ENCODE data around the gene FIG4.
"Not testable (repeated sequence)": the region's sequence is repeated elsewhere in the genome, so short reads cannot be mapped to it uniquely, and the experiment has no call there.

The FIG4 gene

DNA sequence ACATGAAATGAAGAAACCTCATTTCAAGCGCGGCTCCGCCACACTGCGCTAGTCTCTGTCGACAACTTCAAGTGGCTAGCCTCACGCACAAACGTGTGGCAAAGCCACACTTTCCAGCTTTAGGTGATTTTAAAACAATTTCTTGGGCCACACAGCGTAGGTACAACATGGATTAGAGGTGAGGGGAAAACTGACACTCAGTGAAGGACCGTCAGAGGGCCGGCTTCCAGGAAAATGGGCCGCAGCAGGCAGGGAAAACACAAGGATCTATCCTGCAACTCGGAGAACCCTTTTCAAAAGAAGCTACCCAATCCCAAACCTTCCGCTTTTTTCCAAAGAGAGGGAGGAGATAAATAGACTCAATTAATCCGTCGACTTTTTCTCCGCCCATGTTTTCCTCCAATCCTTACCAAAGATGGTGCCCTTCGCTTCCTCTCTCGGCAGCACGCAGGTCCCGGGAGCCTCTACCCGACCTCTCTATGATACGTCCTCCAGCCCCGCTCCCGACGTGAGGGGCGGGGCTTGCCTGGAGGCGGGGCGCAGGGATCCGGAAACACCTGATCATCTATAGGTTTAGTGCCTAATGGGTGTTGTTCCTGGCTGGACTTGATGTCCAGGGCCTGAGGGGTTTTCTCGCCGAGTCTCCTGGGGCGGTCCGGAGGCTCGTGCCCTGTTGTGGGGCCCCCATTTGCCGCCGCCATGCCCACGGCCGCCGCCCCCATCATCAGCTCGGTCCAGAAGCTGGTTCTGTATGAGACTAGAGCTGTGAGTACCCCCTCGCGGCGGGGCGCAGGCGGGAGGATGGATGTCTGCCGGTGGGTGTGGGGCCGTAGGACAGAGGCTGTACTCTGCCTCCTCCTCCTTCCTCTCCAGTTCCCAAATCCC, at the start of gene FIG4, which contains the start of gene AK9:
Gene FIG4 (plus strand): TSS at position 560 of the 885 bp plus-strand sequence. CDS start 140 bp downstream, at position 700.
Gene AK9 (minus strand): TSS at position 466 of the 885 bp plus-strand sequence. CDS start 15,457 bp downstream, outside the sequence.
- peak; percentile 57 to 87 (median 72) for DNase-seq

DNA sequence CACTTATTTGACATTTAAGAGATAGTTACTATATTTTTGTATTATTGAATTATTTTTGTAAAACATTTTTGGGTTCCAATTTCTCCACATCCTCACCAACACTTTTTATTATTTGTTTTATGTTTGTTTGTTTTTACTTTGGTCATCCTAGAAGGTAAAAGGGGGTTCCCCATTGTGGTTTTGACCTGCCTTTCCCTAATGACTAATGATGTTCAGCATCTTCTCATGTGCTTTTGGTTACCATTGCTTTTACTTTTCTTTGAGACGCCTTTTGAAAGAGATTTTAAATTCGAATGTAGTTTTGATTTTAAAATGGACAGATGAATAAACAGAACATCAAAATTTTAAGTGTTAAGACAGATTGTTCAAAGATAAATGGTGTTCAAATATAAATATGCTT, 47.0 kb upstream of the FIG4 start:
- no peak for DNase-seq

DNA sequence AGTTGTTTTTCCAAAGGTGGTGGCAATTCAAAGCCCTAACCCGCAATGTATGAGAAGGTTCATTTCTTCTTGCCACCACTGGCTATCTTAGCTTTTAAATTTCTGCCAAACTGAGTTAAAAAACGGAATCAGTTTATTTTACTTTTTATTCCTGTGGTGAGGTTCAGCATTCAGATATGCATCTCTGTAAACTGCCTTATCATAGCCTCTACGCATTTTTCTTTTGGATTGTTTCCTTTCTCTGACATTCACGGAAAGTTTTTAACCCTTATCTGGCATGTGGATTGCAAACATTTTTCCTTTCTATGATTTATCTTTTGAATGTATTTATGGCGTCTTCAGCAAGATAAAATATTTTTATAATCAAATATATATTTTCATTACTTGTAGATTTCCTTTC, 37.8 kb upstream of the FIG4 start:
- no peak for DNase-seq

DNA sequence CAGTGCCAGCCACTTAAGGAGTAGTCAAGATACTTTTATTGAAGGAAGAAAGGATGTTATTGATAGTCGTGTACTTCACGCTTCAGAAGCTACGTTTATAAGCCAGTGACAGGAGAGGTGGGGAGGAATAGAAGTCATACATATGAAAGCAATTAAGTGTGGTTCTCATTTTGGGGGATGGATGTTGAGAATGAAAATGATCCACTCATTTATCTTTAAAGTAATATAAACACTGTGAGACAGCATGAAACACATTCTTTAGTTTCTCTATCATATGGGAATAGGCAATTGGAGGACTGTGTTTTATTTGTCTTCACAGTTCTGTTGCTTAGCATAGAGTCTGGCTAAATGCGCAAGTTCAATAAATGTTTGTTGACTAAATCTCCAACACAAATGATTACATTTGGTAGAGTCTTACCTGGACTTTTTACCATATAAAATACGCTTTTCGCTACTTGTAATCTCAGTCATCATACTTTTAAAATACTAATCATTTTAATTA, 35.3 kb upstream of the FIG4 start:
- DNase-seq = no peak

DNA sequence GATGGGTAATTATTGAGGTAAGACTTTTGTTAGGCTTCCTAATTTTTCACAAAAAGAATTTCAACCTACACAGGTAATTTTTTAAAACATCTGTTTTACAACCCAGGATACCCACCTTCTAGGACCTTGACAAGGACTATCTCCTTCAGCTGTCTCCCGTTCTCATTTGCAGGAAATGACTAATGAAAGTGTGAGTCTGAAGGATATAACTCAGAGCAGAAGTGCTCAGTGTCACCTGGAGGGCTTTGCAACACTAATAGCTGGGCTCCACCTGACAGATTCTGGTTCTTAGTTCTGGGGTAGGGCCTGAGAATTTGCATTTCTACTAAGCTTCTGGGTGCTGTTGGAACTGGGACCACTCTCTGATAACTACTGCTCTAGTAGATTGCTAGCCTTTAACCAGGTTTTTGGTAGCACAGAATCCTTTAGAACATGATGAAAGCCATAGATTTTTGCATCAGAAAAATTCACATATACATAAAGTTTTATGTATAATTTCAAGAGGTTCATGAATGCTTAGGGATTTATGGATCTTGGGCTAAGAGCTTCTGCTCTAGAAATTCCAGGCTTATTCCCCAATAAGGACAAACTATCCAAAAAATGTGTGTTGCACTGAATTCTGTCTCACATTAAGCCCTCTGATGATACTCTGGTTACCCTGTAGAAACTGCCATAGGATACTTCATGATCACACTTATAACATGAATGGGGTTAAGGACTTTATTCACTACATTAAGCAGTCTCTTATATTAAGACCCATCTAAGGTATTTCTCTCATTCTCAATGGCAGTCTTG, 30.4 kb upstream of the FIG4 start:
- no peak for DNase-seq

DNA sequence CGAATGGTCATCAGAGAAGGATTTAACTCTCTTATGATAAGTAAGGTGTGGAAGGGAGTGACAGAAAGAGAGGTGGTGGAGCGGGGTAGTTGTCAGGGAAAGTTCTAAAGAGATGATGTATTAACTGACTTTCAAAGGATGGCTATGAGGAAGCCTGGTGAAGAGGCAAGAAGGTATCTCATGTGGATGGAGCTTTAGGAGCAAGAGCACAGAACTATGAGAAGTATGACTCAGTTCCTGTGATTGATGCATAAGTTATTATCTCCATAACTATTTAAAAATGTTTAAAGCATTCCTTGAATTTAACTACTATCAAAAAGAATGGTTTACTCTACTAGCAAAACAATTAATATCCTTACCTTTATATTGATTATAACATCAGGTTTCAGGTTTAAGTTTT, 28.9 kb upstream of the FIG4 start:
- no peak for DNase-seq

DNA sequence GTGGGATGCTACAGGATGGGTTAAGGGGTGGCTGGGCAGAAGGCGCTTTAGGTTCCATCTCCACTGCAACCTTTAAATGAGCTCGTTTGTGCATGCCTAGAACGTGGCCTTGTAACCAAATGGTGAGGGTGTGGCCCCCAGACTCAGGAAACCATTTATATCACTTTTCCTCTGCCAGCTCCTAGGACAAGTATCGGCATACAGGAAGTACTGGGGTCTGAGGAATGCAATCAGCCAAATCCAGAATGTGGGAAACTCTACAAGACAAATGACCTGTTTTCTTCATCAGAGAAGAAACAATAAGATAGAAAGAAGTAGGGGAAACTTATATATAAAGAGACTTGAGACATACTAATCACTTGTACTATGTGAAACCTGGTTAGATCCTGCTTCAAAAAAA, 21.3 kb upstream of the FIG4 start:
- DNase-seq = no peak

DNA sequence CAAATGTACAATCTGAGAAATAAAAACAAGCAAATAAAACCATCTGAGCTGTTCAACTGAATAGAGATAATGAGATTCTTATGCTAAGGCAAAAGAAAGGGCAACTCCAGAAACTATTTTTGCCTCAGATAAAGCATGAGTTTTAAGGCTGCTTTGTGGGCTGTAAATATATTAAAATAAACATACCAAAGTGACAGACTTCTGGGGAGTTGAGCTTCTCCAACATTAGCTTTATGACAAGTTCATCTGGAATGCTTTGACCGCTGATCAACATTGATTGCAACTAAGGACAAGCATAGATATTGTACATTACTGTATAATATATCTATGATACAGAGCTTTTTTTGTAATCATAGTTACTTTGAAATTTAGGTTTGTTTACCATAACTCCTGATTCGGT, 19.4 kb upstream of the FIG4 start:
- no peak for DNase-seq

DNA sequence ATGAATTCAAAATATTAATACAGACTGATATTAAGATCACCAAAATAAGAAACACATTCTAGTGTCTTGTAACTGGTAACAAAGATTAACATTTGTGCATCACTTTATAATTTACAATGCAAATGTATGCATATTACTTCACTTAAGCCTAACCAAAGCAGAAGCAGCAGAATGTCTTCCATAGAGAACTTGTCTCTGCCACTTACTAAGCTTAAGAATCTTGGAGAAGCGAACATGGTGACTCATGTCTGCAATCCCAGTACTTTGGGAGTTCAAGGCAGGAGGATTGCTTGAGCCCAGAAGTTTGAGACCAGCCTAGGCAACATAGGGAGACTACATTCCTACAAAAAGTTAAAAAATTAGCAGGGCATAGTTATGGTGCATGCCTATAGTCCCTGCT, 18.9 kb upstream of the FIG4 start:
- DNase-seq = no peak

DNA sequence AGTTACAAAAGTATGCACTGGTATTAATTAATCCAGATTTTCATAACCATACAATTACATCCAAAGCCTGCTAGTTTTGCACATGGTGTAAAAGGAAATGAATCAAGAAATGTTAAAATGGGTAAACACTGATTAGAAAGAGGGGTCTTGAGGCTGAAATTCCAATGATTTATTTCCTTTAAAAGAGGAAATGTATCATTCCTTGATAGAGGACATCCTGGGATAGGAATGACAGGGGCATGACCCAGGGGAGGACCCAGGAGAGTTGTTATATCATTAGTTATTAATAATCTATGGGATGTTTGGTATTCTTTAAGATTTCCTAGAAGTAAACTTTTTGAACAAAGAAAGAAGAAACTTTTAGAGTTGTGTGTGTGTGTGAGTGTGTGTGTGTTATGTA, 18.3 kb upstream of the FIG4 start:
- no peak for DNase-seq

DNA sequence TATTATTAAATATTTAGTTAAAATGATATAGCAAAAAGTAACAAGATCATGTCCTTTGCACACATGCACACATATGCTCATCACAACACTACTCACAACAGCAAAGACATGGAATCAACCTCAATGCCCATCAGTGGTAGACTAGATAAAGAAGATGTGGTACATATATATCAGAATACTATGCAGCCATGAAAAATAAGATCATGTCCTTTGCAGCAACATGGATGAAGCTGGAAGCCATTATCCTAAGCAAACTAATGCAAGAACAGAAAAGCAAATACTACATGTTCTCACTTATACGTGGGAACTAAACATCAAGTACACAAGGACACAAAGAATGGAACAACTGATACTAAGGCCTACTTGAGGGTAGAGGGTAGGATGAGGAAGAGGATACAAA, 14.4 kb upstream of the FIG4 start:
- DNase-seq = no peak

DNA sequence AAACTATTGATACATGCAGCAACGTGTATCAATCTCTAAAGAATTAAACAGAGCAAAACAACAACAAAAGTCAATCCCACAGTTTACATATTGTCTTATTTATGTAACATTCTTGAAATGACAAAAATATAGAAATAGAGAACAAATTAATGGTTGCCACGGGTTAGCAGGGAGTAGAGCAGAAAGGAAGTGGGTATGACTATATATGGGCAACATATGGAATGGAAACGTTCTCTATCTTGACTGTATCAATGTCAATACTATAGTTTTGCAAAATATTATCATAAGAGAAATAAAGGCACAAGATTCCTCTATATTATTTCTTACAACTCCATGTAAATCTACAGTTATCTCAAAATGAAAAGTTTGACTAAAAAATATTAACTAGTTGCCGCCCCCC, 12.9 kb upstream of the FIG4 start:
- DNase-seq = no peak

DNA sequence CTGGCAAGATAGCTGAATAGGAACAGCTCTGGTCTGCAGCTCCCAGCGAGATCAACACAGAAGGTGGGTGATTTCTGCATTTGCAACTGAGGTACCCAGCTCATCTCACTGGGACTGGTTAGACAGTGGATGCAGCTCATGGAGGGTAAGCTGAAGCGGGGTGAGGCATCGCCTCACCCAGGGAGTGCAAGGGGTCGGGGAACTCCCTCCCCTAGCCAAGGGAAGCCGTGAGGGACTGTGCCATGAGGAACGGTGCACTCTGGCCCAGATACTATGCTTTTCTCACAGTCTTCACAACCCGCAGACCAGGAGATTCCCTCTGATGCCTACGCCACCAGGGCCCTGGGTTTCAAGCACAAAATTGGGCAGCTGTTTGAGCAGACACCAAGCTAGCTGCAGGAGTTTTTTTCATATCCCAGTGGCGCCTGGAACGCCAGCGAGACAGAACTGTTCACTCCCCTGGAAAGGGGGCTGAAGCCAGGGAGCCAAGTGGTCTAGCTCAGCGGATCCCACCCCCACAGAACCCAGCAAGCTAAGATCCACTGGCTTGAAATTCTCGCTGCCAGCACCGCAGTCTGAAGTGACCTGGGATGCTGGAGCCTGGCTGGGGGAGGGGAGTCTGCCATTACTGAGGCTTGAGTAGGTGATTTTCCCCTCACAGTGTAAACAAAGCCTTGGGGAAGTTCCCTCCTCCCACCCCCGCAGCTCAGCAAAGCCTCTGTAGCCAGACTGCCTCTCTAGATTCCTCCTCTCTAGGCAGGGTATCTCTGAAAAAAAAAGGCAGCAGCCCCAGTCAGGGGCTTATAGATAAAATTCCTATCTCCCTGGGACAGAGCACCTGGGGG, 12.2 kb upstream of the FIG4 start:
- not testable (repeated sequence) for DNase-seq

DNA sequence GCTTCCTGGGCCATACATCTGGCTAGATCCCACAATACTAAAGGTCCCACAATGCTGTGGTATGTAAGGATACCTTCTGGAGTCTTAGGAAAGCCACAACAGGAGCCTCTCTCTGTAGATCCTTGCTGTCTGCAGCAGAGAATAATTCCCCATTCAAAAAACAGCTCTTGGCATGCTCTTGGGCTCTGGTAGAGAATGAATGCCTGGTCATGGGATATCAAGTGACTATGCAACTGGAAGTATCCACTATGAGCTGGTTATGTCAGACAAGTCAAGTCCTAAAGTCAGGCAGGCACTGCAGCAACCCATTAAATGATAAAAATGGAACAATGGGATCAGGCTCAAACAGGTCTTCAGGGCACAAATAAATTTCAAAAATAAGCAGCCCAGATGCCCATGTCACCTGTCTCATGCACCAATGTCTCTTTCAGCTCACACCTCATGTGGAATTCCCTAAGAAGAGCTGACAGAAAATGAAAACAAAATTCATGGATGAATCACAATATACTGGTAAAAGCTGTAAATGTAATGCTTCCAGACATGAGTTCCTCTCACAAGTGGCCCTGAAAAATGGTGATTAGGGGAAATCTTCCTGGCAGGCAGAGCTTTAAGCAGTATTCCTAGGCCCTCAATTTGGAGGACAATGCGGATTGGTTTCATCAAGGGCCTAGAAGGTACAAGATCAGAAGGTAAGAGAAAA, 4.4 kb upstream of the FIG4 start:
- DNase-seq = no peak

DNA sequence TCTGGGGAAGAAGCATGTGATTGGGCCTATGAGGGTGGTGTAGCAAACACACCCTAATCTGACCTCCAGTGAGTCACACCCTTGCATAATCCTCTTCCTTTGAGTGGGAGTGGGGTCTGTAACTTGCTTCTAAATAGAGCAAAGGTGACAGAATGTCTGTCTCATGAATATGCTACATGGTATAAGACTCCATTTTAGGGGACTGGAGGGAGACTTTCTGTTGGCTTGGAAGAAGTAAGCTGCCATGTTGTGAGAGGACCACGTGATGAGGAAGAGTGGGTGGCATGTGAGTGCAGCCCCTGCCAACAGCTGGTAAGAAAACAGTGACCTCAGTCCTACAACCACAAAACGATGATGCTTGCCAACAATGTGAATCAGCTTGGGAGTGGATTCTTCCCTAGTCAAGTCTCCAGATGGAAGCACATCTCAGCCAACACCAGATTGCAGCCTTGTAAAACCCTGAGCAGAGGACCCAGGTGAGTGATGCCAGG, 3.8 kb upstream of the FIG4 start:
- no peak for DNase-seq

DNA sequence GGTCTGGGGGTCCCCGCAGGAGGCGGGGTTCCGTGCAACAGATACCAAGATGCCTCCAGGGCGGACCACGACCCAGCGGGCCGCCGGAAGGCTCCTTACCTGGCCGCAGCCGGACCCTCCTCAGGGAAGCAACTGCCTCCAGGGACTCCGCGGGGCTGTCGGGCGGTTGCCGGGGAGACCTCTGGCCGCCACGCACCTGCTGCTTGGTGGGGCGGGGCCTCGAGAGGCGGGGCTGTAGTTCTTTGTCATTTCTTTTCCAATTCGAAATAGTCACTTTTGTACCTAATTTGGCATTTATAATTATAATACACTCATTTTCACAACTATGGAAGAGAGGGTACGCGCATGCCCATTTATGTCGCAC, 741 bp upstream of the FIG4 start:
- DNase-seq = peak in 3 of 4 experiments; percentile 20 to 65 (median 42)

DNA sequence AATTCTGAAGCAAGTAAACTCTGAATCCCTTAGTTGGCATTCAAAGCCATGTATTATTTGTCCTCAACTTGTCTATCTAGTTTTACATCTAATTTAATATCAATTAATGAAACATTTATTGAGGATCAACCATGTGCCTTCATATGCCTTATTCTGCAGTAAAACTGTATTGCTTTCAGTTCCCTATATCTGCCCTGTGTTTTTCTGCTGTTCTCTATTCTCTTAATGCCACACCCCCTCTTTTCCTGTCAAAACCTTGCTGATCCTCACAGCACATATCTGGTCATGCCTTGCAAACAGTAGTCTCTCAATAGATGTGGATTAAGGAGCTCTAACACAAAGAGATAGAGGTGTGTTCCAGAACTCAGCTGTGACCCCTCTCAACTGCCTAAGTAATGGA, 2.0 kb downstream of the FIG4 start:
- no peak for DNase-seq

DNA sequence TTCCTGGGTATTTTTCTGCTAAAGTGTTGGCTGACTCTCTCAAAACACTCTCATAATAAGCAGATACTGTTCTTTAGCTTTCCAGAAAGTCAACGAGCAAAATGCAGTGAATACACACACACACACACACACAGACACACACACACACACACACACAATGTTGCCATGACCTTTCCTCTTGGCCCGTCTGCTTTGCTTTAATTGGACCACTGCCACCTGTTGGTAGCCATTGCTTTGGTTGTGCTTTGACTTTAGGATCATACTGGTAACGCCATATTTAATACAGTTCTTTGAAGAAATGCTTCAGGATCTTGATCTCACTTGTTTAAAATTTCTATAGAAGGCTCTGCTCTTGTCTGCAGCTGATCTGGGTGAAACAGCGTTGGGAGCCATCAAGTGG, 4.4 kb downstream of the FIG4 start:
- DNase-seq = no peak

DNA sequence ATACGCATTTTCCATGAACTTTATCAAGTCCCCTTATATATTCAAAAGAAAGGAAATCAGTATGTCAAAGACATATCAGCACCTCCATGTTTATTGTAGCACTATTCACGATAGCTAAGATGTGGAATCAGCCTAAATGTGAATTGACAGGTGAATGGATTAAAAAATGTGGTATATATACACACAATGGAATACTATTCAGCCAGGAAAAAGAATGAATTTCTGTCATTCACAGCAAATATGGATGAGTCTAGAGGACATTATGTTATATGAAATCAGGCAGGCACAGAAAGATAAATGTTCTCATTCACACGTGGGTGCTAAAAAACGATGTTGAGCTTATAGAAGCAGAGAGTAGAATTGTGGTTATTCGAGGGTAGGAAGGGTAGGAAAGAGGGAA, 5.3 kb downstream of the FIG4 start:
- DNase-seq = no peak

DNA sequence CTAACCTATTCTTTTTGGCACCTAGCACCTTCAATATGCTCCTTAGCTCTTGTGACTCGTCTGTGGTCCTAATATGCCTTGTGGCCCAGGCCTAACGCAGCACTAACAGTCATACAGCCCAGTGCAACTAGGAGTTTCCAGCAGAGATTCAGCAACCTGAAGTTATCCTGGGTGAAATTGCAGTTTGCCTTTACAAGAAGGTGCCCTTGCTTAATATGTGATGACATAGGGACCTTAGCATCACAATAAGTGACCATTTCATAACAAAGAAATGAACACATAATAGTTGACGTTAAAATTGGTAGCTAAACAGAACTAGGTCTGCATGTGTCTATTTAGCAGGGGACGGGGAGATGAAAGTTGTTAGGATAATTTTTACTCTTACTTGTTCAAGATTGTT, 10.1 kb downstream of the FIG4 start:
- no peak for DNase-seq

DNA sequence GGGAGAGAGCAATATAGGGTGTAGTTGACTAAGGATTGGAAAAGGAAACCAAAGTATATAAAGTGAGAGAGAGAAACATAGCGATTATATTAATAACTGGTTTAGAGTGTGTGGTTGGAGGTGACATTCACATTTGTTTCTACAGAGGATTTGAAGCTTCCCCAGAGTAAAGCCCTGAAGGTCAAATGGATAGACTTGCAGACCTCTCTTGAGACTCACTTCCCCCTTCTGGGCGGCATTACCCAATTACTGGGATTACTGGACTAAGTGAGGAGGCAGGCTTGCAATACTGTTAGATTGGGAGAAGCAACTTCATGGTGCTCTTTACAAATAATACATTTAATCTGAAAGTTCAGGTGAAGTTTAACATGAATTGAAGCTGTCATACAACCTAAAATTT, 10.7 kb downstream of the FIG4 start:
- no peak for DNase-seq

DNA sequence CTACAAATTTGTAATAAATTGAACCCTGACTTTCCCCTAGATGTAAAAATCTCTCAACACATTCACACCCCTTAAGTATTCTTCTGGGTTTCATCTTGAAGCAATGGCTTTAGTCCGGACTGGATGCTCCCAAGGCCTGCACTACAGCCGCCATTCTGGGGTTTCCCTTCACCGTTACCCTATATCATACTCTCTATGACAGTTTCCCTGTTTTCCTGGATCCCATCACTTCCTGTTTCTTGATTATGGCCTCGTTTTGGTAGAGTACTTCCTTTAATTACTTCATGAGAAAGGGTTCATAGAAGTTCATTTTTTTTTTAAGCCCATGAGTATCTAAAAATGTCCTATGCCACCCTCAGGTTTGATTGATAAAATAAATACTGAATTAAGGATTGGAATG, 11.7 kb downstream of the FIG4 start:
- no peak for DNase-seq

Measured in activated naive CD4-positive, alpha-beta T cell (primary cell).